Hepatocyte (in vitro differentiated cells): ENCODE results near the gene ASTE1. TPM values are rescaled to one million over a fixed set of nuclear protein-coding genes. Genes with fewer than 3 reads are reported as not detected.

Experiments
- DNase-seq: peaks from one replicate; pipeline ENCODE4 v3.0.0-alpha.2; 2016; ENCODE audit warnings: low spot score
- H2AFZ ChIP-seq: fragments of 200-600 bp; sonication (generic); 2 replicates; pipeline ENCODE4 v1.6.0; 2016; ENCODE audit warnings: antibody characterized with exemption, mild to moderate bottlenecking
- H3K27ac ChIP-seq: fragments of 200-600 bp; sonication (generic); 2 replicates; pipeline ENCODE4 v1.5.1; 2016; ENCODE audit warnings: mild to moderate bottlenecking
- H3K27me3 ChIP-seq: fragments of 200-600 bp; sonication (generic); 2 replicates; pipeline ENCODE4 v1.6.1; 2016
- H3K36me3 ChIP-seq: fragments of 200-600 bp; sonication (generic); replicated peaks from 2 replicates; pipeline ENCODE4 v1.5.1; 2016; ENCODE audit warnings: low read depth; ENCODE audit not compliant: insufficient read depth
- H3K4me1 ChIP-seq: fragments of 200-600 bp; sonication (generic); 2 replicates; pipeline ENCODE4 v1.5.1; 2016; ENCODE audit warnings: mild to moderate bottlenecking, moderate library complexity; ENCODE audit not compliant: insufficient read depth
- H3K4me2 ChIP-seq: fragments of 200-600 bp; sonication (generic); 2 replicates; pipeline ENCODE4 v1.6.0; 2016
- H3K4me3 ChIP-seq: fragments of 200-600 bp; sonication (generic); 2 replicates; pipeline ENCODE4 v1.5.1; 2016; ENCODE audit warnings: mild to moderate bottlenecking
- H3K79me2 ChIP-seq: fragments of 200-600 bp; sonication (generic); 2 replicates; pipeline ENCODE4 v1.6.0; 2017; ENCODE audit warnings: mild to moderate bottlenecking
- H3K9me2 ChIP-seq: fragments of 200-600 bp; sonication (generic); replicated peaks from 2 replicates; pipeline ENCODE4 v1.6.0; 2017; ENCODE audit warnings: mild to moderate bottlenecking; ENCODE audit not compliant: insufficient read depth
- H3K9me3 ChIP-seq: fragments of 200-600 bp; sonication (generic); 2 replicates; pipeline ENCODE4 v1.5.1; 2016; ENCODE audit warnings: low read depth, mild to moderate bottlenecking
- H4K20me1 ChIP-seq: fragments of 200-600 bp; sonication (generic); 2 replicates; pipeline ENCODE4 v1.6.0; 2016; ENCODE audit warnings: mild to moderate bottlenecking; ENCODE audit not compliant: insufficient read depth, poor library complexity, severe bottlenecking
- CTCF ChIP-seq: fragments of 200-600 bp; sonication (generic); IDR thresholded peaks from 2 replicates; pipeline ENCODE4 v1.5.1; 2016; ENCODE audit warnings: antibody characterized with exemption, mild to moderate bottlenecking; ENCODE audit not compliant: poor library complexity
- EZH2 ChIP-seq: fragments of 200-600 bp; sonication (generic); IDR thresholded peaks from 2 replicates; pipeline ENCODE4 v1.6.1; 2016; ENCODE audit warnings: antibody characterized with exemption, mild to moderate bottlenecking, borderline replicate concordance
- EZH2phosphoT487 ChIP-seq: fragments of 200-600 bp; sonication (generic); IDR thresholded peaks from one replicate; pipeline ENCODE4 v1.6.1; 2018; ENCODE audit warnings: antibody characterized with exemption, mild to moderate bottlenecking, low read depth, moderate library complexity; ENCODE audit not compliant: unreplicated experiment, severe bottlenecking
- WGBS: methylation state at CpG from one replicate; pipeline ENCODE4 v1.1.6; 2016; ENCODE audit warnings: low lambda C conversion rate; ENCODE audit errors: missing lambda C conversion rate; 5-methylcytosine and 5-hydroxymethylcytosine counted together
- polyA plus RNA-seq: library from polyadenylated mRNA; unstranded; fragments of >200 nt; fragmentation: Nextera tagmentation; extraction: Ambion mirVana; gene quantifications from 2 replicates; pipeline ENCODE4 v1.2.1, GENCODE V29; 2016
- total RNA-seq: library from RNA; depleted of rRNA; stranded (reverse); fragments of >200 nt; gene quantifications from 2 replicates; pipeline ENCODE4 v1.2.3, GENCODE V29; 2014

Gene ASTE1
- 5.1 and 6.5 TPM in 2 replicates for total RNA-seq
- 4.3 and 5.3 TPM in 2 replicates for polyA plus RNA-seq

- WGBS, result 39% methylated on average over 50 of the region's 56 CpGs
- Histone ChIP-seq H3K4me1 (peaks cover 14% of the 10 kb centered on the region), H3K9me2 (no peaks in the 10 kb centered on the region), H3K36me3 (no peaks in the 10 kb centered on the region), H3K27ac (peak within 1 kb of the TSS; percentile 96), H4K20me1 (no peaks in the 10 kb centered on the region), H3K27me3 (no peaks in the 10 kb centered on the region), H3K9me3 (no peaks in the 10 kb centered on the region), H3K4me3 (peak within 1 kb of the TSS; percentile 46), H2AFZ (peak within 1 kb of the TSS; percentile 85), H3K4me2 (peak within 1 kb of the TSS; percentile 74), H3K79me2 (no peaks in the 10 kb centered on the region)
- DNase-seq, result peak; percentile 84
- no peak for TF ChIP-seq EZH2
- no peak for TF ChIP-seq EZH2phosphoT487
- no peak for TF ChIP-seq CTCF
Measured at GRCh38 chr3:131026321-131027151, at the start of gene ASTE1, which contains the start of gene NEK11. ASTE1 (minus strand) TSS chr3:131026825; CDS start chr3:131025306, 1,519 bp downstream. NEK11 (plus strand) TSS chr3:131026877; CDS start chr3:131029709, 2,832 bp downstream.

- Histone ChIP-seq H3K4me3 (no peak overlapping the region), H3K4me2 (no peak overlapping the region), H3K9me2 (no peaks in the 10 kb centered on the region), H3K9me3 (no peaks in the 10 kb centered on the region), H4K20me1 (no peaks in the 10 kb centered on the region), H2AFZ (no peak overlapping the region), H3K36me3 (no peaks in the 10 kb centered on the region), H3K79me2 (no peaks in the 10 kb centered on the region), H3K27me3 (no peaks in the 10 kb centered on the region), H3K4me1 (no peaks in the 10 kb centered on the region), H3K27ac (no peak overlapping the region)
- no peak for TF ChIP-seq CTCF
- no peak for TF ChIP-seq EZH2
- TF ChIP-seq EZH2phosphoT487, result no peak
- WGBS, result 74% methylated on average over 4 of the region's 4 CpGs
- DNase-seq, result no peak
Measured at GRCh38 chr3:131075632-131076328, 49.2 kb upstream of the ASTE1 start.

- Histone ChIP-seq H3K4me1 (no peaks in the 10 kb centered on the region), H3K4me2 (no peak overlapping the region), H2AFZ (no peak overlapping the region), H3K79me2 (no peaks in the 10 kb centered on the region), H3K9me2 (no peaks in the 10 kb centered on the region), H3K4me3 (no peak overlapping the region), H3K36me3 (no peaks in the 10 kb centered on the region), H4K20me1 (no peaks in the 10 kb centered on the region), H3K27me3 (no peaks in the 10 kb centered on the region), H3K9me3 (no peaks in the 10 kb centered on the region), H3K27ac (peak overlapping the region; percentile 25)
- WGBS, result 70% methylated on average over 2 of the region's 2 CpGs
- peak; percentile 22 for DNase-seq
- no peak for TF ChIP-seq CTCF
- no peak for TF ChIP-seq EZH2
- no peak for TF ChIP-seq EZH2phosphoT487
Measured at GRCh38 chr3:131072845-131073244, 46.2 kb upstream of the ASTE1 start.
